Measurements from ENCODE around the gene SH3D21. TPM values are rescaled to one million over a fixed set of nuclear protein-coding genes. Genes with fewer than 3 reads are reported as not detected.

Gene SH3D21
- total RNA-seq, 2 experiments from 2014 or later, result 15.2 to 16.7 TPM

DNA sequence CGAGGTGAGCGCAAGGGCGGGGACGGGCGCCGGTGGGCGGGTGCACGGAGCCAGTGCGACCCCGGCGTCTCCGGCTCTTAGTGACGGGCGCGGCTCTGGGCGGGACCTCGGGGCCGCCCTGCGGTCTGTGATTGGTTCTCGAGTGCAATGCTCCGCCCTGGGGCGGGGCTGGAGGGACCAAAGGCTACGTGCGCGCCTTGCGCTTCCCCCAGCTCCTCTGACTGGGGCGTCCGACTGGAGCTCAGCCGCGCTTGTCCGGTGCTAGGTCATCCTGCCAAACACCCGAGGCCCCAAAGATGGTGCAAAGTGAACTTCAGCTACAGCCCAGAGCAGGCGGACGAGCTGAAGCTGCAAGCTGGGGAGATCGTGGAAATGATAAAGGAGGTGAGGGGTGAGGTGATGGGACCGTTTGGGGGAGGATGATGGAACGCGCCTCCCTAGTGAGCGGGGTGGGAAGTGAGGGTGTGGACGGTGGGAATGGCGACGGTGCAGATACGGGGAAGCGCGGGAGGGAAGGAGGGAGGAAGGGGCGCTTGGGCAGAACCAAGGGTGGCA lies 811 bp downstream of the SH3D21 start:
- Histone ChIP-seq H4K20me1 (ENCODE audit: insufficient read depth, low read length) (no peaks in the 10 kb centered on the region), H3K4me3 (ENCODE audit: low read depth, low read length, poor library complexity, severe bottlenecking) (peak overlapping the region; percentile 65)

DNA sequence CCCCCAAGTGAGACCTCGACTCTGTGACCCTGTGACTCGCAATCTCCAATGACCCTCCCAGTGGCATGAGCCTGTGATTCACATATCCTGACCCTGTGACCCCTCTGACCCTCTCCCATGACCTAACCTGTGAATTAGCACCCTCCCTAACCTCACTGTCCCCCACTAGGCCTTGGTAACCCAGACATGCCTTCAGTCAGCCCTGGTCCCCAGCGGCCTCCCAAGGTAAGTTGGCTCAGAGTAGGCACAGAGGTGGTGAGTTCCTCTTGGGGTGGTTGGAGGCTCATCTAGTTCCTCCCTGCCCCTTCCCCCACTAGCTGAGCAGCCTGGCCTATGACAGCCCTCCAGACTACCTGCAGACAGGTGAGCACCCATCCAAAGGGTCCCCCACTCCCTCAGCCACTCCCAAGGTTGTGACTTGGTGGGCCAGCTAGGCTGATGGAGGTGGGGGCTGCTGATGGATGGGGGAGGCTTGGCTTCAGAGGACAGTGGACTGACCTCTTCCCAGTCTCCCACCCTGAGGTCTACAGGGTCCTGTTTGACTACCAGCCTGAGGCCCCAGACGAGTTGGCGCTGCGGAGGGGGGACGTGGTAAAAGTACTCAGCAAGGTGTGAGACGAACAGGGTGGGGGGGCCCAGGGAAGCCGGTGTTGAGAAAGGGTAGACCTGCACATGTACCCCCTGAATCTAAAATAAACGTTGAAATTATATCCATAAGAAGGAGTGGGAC lies 1.6 kb downstream of the SH3D21 start:
- Histone ChIP-seq H3K9me2 (ENCODE audit: insufficient read depth, low read length) (no peaks in the 10 kb centered on the region), H3K9me3 (ENCODE audit: low read length) (no peaks in the 10 kb centered on the region), H3K4me1 (ENCODE audit: insufficient read depth, low read length, poor library complexity, severe bottlenecking) (peaks cover 25% of the 10 kb centered on the region), H3K4me3 (ENCODE audit: low read depth, low read length, poor library complexity, severe bottlenecking) (peak overlapping the region; percentile 65), H3K36me3 (ENCODE audit: insufficient read depth, low read length) (peaks cover 39% of the 10 kb centered on the region), H3K27ac (ENCODE audit: low read depth, low read length, poor library complexity, severe bottlenecking) (no peak overlapping the region), H3K79me2 (ENCODE audit: insufficient read depth, low read depth, low read length) (no peaks in the 10 kb centered on the region), H2AFZ (ENCODE audit: low read length) (peak overlapping the region; percentile 15; the same call in 1 of the 2 replicates), H3K4me2 (ENCODE audit: low read length) (peak overlapping the region; percentile 68), H4K20me1 (ENCODE audit: insufficient read depth, low read length) (no peaks in the 10 kb centered on the region)
- no peak for DNase-seq (ENCODE audit: low spot score)
- TF ChIP-seq, protein P1, sequence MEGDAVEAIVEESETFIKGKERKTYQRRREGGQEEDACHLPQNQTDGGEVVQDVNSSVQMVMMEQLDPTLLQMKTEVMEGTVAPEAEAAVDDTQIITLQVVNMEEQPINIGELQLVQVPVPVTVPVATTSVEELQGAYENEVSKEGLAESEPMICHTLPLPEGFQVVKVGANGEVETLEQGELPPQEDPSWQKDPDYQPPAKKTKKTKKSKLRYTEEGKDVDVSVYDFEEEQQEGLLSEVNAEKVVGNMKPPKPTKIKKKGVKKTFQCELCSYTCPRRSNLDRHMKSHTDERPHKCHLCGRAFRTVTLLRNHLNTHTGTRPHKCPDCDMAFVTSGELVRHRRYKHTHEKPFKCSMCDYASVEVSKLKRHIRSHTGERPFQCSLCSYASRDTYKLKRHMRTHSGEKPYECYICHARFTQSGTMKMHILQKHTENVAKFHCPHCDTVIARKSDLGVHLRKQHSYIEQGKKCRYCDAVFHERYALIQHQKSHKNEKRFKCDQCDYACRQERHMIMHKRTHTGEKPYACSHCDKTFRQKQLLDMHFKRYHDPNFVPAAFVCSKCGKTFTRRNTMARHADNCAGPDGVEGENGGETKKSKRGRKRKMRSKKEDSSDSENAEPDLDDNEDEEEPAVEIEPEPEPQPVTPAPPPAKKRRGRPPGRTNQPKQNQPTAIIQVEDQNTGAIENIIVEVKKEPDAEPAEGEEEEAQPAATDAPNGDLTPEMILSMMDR (conservative IDR thresholded peaks at IDR 0.05; ENCODE audit: low read length), result no peak
- no peak for TF ChIP-seq EZH2phosphoT487 (IDR thresholded peaks at IDR 0.05; ENCODE audit: borderline replicate concordance, low read depth, low read length)
- intact Hi-C loops (cut with micrococcal nuclease; ENCODE audit: unreplicated experiment), result loop anchor here (2.0 to 5.0 kb wide), 2 partner anchors 41 to 160 kb away; partner anchors contain the start of gene TRAPPC3
- POLR2A ChIA-PET, result interaction anchor here (0.6 to 1.0 kb wide), 2 partner anchors 106 to 212 kb away, joined by 4 read pairs; no protein-coding TSS in a partner anchor
- BruUV-seq (replicated peaks), result no TSS peak
- CTCF ChIA-PET (ENCODE audit: unreplicated experiment), result no interaction called here

More for the DNA sequence above, 811 bp downstream of the SH3D21 start:
- H3K4me2 ChIP-seq (ENCODE audit: low read length), result peak overlapping the region; percentile 68
- no TSS peak for BruUV-seq (replicated peaks)
- DNase-seq (ENCODE audit: low spot score), result peak; percentile 97
- ChIA-PET CTCF (ENCODE audit: unreplicated experiment) (no interaction called here), POLR2A (interaction anchor here (1.0 to 2.0 kb wide), 2 partner anchors 106 to 146 kb away, joined by 4 to 5 read pairs; no protein-coding TSS in a partner anchor)
- TF ChIP-seq EZH2phosphoT487 (IDR thresholded peaks at IDR 0.05; ENCODE audit: borderline replicate concordance, low read depth, low read length), result no peak
- TF ChIP-seq, protein P1 (conservative IDR thresholded peaks at IDR 0.05; ENCODE audit: low read length), result no peak
- H3K9me2 ChIP-seq (ENCODE audit: insufficient read depth, low read length), result no peaks in the 10 kb centered on the region
- H2AFZ ChIP-seq (ENCODE audit: low read length), result peak overlapping the region; percentile 15; the same call in 1 of the 2 replicates
- H3K4me1 ChIP-seq (ENCODE audit: insufficient read depth, low read length, poor library complexity, severe bottlenecking), result peaks cover 25% of the 10 kb centered on the region
- intact Hi-C loops (cut with micrococcal nuclease; ENCODE audit: unreplicated experiment), result loop anchor here (2.0 to 5.0 kb wide), 2 partner anchors 42 to 160 kb away; partner anchors contain the start of gene TRAPPC3
- no peaks in the 10 kb centered on the region for H3K79me2 ChIP-seq (ENCODE audit: insufficient read depth, low read depth, low read length)
- H3K27ac ChIP-seq (ENCODE audit: low read depth, low read length, poor library complexity, severe bottlenecking), result peak overlapping the region; percentile 29
- H3K9me3 ChIP-seq (ENCODE audit: low read length), result no peaks in the 10 kb centered on the region
- H3K36me3 ChIP-seq (ENCODE audit: insufficient read depth, low read length), result peaks cover 41% of the 10 kb centered on the region
